Right forelimb (tissue), 1 donor: ENCODE data around the gene PPP6R1.

Experiments used
- DNase-seq: peaks from one replicate; pipeline ENCODE4 v3.0.0-alpha.2; 2018

The PPP6R1 gene

GRCh38 chr19:55258828-55259539 is at the start of gene PPP6R1:
TSS of gene PPP6R1 (minus strand) at chr19:55259017. CDS start at chr19:55247103, 11,914 bp downstream.
- DNase-seq: peak; percentile 100

GRCh38 chr19:55308281-55308680 is 49.5 kb upstream of the PPP6R1 start:
- DNase-seq: no peak

- DNase-seq: no peak
Measured at GRCh38 chr19:55306712-55307111, 47.9 kb upstream of the PPP6R1 start.

- no peak for DNase-seq
Measured at GRCh38 chr19:55305983-55306562, 47.3 kb upstream of the PPP6R1 start.

- no peak for DNase-seq
Measured at GRCh38 chr19:55305491-55305890, 46.7 kb upstream of the PPP6R1 start.

GRCh38 chr19:55304980-55305379 is 46.2 kb upstream of the PPP6R1 start:
- no peak for DNase-seq

GRCh38 chr19:55304279-55304978 is 45.6 kb upstream of the PPP6R1 start:
- no peak for DNase-seq

GRCh38 chr19:55303477-55303876 is 44.7 kb upstream of the PPP6R1 start:
- DNase-seq: no peak

GRCh38 chr19:55302318-55302703 is 43.5 kb upstream of the PPP6R1 start:
- DNase-seq: no peak

GRCh38 chr19:55301459-55302317 is 42.9 kb upstream of the PPP6R1 start:
- DNase-seq: peak; percentile 95

- DNase-seq: no peak
Measured at GRCh38 chr19:55300886-55301458, 42.2 kb upstream of the PPP6R1 start.

- no peak for DNase-seq
Measured at GRCh38 chr19:55299991-55300390, 41.2 kb upstream of the PPP6R1 start.

GRCh38 chr19:55297267-55297666 is 38.5 kb upstream of the PPP6R1 start:
- no peak for DNase-seq

GRCh38 chr19:55289117-55289796 is 30.4 kb upstream of the PPP6R1 start:
- DNase-seq: no peak

GRCh38 chr19:55287361-55288079 is 28.7 kb upstream of the PPP6R1 start:
- no peak for DNase-seq

- peak; percentile 58 for DNase-seq
Measured at GRCh38 chr19:55285229-55285890, 26.5 kb upstream of the PPP6R1 start.

- DNase-seq: no peak
Measured at GRCh38 chr19:55284405-55285058, 25.7 kb upstream of the PPP6R1 start.

GRCh38 chr19:55283548-55284377 is 24.9 kb upstream of the PPP6R1 start, which contains the start of gene BRSK1:
TSS of gene BRSK1 (plus strand) at chr19:55283997. CDS start at chr19:55284443, 446 bp downstream.
- DNase-seq: peak; percentile 88
